ENCODE measurements around the gene DPP10.
"Not testable (repeated sequence)": the region's sequence is repeated elsewhere in the genome, so short reads cannot be mapped to it uniquely, and the experiment has no call there.

Gene DPP10

DNA sequence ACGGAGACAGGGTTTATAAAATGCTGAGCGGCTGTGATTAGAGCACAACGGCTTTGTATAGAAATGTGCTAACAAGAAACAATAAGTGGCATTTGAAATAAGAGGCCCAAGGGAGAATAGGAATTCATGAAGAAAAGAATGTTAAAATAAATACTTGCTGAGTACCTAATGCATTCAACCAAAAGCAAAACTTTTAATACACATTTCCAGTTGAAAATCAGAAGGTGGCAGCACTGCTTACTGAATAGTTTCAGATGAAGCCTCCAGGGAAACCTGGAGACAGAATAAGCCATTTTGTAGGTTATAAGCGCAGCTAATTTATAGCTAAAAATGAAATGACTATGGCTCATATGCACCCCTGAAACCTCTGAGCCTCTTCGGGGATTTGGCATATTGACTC lies 286.6 kb downstream of the DPP10 start:
- DNase-seq = no peak

DNA sequence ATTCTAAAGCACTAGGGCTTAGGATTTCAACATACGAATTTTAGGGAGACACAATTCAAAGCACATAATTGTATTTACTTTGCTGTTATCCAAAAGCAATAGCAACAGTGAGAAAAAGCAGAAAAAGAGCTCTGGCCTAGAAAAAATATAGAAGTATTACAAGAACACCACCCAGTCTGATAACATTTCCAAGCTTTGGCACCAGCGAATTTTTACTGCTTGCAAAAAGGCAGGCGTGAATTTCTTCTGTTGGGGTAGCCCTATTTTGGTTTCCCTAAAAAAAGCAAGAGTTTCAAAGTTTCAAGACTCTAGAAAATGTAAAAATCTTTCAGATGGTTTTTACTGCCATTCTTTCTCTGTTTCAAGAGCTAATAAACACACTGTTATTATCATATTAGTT lies 292.7 kb downstream of the DPP10 start:
- no peak for DNase-seq

DNA sequence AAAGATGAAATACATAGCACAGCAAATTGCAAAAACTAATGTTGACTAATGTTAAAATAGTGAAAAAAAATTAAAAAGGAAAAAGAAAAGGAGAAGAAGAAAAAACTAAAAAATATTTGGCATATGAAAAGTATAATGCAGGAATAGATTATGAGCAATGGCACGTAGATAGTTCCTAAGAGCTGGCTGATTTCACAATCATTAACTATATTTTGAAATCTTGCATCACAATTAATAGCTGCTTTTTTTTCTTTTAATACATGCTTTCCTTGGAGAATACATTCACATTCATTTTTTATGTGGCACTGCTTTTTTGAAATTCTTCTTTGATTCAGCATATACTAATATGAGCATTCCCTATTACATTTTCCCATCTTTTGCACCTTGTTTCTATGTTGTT lies 299.8 kb downstream of the DPP10 start:
- DNase-seq = no peak

DNA sequence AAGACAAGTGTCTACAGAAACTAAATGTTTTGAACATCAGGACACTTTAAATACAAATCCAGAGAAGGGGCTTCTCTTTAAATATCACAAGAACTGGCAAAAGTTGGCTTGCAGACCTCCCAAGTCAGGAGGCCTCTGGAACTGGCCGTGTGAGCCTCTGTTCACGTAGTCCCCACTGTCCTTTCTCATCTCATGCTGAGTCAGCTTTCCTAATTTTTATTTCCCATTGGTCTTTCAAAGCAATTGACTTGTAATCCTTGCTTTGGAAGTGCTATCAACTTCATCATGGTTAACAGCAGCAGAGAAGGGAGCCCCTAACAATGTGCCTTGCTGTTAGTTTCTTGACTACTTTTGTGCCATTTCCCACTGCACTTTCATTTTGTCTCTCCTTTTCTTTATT lies 303.3 kb downstream of the DPP10 start:
- no peak for DNase-seq

DNA sequence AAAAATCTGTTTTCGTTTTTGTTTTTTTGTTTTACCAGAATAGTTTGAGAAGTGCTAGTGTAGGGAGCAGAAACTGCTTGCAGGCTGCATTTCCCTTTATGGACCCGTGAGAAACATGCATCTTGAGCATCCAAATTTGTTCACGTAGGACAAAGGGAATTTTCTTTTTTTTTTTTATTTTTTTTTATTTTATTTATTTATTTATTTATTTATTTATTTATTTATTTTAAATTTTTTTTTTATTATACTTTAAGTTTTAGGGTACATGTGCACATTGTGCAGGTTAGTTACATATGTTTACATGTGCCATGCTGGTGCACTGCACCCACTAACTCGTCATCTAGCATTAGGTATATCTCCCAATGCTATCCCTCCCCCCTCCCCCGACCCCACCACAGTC lies 305.7 kb downstream of the DPP10 start:
- not testable (repeated sequence) for DNase-seq

DNA sequence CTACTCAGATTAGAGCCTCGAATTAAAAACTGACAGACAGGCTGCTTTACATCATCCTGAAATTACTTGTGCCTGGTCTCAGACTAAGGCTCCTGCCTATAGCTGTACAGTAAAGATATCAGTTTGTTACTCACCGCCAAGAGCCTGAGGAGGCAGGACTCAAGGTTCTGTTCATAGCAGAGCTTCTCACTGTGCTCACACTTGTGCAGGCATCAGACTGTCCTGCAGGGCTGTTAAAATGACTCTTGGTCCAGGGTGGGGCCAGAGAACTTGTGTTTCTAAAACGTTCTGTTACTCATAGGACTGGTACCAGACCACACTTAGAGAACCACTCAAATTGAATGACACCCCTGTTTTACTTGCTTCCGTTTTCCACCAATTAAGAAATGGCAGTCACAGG lies 310.0 kb downstream of the DPP10 start:
- no peak for DNase-seq

DNA sequence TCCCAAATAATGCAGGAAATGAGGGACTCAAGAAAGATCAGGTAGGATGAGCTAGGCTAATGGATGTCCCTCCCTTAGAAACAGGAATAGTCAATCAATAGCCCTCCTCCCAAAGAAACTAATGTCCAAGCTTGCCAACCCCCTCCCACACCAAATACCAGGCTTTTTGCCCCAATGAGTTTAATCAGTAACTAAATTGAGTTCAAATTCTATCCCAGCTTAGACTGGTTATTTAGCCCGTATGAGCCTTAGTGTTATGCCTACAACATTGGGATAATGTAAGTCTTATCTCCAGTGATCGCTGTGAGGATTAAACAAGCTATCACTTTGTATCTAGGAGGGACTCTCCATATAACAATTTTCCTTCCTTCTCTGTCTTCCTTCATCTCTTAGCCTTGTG lies 310.7 kb downstream of the DPP10 start:
- no peak for DNase-seq

DNA sequence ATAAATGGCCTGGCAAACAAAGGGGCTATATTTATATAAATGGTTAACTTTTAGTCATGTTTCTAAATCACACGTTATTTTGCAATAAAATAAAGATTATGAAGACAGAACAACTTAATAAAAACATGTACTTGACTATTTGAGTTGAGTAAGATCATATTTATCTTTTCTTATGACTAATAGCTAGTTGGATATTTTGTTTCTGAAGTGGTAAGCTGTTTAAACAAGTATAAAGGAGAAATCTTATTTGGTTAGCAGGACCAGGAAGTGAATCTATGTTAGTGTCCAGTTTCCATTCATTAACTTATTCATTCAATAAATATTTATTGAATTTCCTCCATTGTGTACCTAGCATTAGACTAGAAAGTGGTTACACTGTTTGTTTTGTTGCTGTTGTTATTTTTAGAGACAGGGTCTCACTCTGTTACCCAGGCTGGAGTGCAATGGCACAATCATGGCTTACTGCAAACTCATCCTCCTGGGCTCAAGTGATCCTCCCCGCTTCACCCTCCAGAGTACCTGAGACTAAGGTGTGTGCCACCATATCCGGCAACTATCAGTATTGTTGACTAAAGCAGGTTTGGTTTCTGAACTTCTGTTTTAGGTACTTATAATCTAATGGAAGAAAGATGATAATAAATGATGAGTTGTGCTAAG lies 312.6 kb downstream of the DPP10 start:
- DNase-seq = no peak

DNA sequence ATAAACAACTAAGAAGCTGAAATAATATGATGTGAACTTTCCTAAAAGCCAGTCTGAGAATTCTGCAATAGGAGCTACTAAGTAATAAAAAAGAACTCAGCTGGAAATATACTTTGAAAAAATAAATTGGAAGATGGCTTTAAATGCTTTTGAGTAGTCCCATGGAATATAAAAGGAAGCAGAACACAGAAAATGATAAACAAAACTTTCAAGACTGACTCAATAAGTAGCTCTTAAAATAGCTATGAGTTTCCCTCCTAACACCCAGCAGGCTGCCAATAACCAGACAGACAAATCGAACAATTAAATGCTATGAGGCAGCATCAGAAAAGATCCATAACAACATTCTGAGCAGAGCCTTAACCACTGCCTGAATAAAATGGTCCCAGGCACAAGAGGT lies 319.9 kb downstream of the DPP10 start:
- DNase-seq = no peak

DNA sequence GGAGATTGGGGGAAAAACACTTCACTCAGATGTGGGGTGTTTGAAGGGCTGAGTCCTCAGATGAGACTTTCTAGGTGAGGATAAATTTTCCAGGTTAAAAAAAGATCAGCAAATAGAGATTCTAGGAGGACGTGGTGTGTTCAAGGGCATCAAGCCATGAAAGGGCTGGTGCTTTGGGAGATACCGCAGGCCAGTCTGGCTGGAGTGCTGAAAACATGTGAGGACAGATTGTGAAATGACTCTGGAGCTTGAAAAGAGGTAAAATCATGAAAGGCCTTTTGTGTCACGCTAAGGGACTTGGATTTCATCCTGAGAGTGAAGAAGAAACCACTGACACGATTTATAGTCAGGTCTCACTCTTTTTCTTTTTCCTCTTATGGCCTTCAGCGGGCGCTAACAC lies 320.5 kb downstream of the DPP10 start:
- no peak for DNase-seq

DNA sequence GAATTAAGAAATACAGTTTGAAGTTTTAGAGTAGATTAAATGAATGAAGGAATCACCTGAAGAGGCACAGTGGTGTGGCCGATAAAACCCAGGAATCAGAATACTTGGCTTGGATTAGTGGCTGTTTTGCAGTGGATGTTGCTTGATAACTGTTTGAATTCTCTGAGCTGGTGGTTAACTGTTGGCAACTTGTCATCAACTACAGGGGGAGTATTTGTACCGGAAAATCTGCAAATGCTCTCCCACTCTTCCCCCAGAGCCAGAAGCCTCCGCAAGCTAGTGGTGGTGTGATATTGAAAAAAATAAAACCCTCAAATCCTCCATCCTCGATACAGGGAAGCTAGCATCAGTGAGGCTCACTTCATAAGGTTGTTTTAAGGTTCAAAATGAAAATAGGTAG lies 326.7 kb downstream of the DPP10 start:
- DNase-seq = no peak

DNA sequence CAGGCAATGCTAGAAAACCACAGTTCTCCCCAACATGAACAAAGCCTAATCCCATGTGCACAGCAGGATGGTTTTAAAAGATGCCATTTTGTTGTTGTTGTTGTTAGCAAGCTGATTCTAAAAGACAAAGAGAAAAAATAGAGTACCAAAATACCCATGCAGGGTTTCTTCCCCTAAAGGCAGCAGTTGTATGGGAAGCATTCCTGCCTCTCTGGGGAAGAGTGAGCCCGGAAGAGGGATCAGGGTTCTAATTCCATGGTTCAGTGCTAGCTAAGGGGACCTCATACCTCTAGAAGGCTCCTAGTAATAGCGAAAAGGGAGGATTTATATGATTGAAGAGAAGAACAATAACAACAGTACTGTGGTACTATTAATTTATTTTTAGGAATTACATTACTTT lies 327.6 kb downstream of the DPP10 start:
- DNase-seq = no peak

DNA sequence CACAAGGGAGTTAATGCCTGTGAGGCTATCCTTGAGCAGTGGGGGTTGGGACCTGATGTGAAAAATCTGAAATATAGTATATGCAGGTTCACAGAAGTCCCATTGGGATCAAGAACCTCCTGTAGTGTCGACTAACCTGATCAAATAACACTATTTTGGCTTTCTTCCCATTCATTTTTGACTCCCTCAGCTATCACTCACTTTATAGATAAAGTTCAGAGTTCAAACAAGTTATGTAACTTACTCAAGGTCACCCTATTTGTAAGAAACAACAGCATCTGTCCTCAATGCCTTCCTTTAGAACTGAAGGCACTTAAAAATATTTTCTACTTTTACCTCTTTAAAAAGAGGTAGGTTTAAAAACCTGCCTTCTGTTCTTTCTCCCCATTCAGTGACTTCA lies 341.6 kb downstream of the DPP10 start:
- no peak for DNase-seq

DNA sequence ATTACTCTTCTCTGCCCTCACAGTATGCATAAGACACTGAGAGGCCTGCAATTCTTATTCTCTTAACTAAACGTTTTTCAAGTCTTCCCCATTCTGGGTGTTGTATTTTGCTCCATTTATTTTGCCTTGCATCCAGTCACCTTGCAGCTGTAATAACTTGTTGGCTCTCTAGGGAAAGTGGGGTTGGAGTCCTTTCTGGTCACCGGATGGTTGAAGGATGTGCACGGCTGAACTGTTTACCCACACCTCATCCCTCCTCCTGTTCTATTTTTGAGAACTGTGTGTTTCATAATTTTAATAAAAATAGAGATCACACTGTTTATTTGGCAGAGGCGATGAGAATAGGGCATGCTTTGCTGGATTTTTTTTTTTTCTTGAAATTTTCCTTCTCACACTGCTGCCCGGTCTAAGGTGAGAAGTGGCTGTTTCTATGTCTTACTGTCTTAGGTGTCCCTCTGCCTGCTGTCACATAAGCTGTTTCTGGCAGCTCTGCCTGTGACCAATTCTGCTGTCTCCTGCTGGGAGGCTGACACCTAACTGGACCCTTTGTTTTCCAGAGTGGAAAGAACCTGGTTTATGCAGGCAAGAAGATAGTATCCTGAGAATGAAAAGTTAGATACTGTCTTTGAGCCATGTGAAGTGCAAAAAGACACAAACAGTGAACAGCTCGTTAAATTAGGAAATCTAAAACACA lies 342.6 kb downstream of the DPP10 start:
- DNase-seq = no peak

DNA sequence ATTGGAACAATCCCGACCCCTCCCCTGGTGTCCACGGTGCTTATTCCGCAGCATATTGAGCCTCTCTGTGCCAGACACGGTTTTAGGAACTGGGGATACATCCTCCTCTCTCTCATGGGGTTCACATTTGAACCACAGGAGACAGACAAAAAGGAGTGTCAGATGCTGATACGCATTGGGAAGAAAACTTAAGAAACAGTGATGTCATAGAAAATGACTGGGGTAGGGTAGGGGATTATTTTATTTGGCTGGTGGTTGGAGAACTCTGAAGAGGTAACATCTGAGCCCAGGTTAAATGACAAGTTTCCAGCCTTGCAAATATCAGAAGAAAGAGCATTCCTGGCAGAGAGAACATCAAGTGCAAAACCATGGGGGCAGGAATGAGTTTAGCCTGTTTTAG lies 344.5 kb downstream of the DPP10 start:
- no peak for DNase-seq

DNA sequence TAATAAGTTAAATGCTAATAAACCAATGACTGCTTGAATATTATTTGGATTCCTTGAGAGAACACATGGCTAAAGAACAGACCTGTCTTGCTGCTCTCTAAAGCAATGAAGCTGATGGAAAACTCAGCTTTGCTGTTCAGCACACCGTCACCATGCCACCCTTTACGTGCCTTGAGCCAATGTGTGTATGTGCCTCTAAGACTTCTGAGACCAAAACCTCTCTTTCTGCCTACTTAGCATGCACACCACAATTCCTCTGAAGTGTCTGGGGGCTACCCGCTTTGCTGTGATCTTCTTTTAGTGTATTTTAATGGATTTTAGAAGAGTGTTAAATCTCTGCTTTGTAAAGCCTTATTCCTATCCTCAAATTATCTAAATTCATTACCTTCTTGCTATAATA lies 345.0 kb downstream of the DPP10 start:
- DNase-seq = no peak

DNA sequence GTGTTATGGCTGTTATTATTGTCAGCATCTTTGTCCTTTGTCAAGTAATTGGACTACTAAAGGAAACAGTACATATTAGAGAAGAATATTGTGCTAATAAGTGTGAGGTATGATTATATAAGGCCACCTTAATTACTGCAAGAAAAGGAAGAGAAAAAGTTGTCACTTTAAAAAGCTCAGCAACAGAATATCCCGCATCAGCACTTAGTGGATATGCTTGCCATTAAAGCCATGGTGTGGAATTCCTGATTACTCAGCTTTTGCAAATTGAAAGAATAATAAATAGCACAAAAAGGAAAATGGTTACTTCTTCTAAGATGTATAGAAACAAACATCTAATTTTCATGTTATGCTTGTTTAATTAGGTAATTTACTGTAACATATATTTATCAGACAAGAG lies 347.5 kb downstream of the DPP10 start:
- no peak for DNase-seq

DNA sequence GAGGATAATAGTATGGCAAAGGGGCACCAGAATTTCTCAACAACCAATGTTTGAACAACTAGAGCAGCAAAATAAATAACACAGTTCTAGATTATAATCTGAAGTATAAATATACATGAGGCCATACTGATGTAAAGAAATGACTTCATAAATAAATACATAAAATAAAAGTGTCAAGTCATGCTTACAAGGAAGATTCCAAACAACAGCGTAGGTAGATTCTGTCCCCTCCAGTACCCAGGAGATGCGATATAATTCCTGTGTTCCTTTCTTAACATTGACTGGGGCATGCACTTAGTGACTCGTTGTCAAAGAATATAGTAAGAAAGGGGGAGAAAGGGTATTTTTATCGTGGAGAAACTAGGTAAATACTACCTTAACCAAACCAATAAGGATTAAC lies 355.1 kb downstream of the DPP10 start:
- DNase-seq = no peak

DNA sequence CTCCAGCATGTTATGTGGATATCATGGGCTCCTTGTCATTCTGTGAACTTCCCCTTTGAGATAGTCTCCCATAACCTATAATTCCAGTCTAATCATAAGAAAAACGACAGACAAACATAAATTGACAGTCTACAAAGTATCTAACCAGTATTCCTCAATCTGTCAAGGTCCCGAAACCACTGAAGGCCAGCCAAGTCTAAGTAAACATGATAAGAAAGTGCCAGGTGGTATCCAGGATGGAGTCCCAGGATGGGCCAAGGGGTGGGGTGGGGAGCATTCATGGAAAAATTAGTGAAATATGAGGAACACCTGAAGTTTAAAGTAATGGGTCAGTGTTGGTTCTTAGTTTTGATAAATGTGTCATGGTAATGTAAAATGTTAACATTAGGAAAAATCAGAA lies 355.5 kb downstream of the DPP10 start:
- no peak for DNase-seq

DNA sequence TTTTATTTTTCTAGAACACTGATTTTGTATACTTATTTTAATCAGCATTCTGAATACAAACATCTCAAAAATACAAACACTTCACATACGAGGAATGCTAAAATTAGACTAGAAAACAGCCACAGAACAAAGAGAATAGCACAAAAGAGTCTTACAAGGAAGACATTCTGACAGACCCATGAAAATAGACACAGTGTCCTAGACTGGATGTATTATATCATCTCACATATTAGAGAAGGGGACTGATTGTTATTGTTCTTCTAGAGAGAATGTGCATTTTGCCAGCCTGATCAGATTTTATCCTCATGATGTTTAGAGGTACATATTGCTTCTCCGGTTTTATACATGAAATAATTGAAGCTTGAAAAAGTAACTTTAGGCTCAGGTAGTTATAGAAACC lies 357.9 kb downstream of the DPP10 start:
- no peak for DNase-seq

DNA sequence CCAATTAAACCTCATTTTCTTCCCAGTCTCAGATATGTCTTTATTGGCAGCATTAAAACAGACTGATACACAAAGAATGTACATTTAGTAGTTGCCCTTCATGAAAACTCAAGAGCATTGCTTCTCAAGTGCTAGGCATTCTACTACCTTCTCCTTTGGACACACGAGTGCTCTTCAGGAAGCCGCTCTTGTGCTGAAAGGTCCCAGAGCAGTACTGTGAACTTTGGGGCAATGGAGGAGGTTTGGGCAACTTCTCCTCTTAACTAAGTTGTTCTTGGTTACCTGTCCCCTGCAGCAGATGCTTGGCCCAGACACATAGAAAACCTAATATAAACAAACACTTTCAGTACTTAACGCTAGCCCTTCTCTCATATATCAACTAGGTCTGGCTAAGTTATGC lies 362.8 kb downstream of the DPP10 start:
- DNase-seq = no peak

DNA sequence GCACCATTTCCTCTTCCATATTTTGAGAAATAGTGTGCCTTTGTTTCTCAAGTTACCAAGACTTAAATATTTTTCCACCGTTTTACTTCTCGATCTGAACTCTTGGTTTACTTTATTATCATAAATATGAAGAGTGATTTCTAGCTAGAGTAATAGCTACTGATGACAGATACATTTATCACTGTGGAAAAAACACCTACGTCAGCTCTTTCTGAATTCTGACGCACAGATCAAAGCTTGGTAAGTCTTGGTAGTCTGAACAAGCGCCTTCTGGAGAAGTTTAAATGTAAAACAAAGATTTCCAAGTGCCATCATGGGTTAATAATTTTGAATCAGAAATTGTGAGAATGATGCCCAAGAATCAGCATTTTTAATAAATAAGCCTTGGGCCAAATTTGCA lies 367.7 kb downstream of the DPP10 start:
- DNase-seq = no peak

DNA sequence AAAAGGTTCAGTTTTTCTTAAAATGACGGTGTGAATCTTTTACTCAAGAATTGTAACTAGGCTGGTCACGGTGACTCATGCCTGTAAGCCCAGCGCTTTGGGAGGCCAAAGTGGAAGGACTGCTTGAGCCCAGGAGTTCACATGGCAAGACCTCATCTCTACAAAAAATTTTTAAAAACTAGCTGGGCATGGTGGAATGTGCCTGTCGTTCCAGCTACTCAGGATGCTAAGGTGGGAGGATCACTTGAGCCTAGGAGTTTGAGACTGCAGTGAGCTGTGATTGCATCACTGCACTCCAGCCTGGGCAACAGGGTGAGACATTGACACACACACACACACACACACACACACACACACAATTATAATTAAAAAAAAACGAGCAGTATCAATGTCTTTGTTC lies 369.8 kb downstream of the DPP10 start:
- DNase-seq = no peak

DNA sequence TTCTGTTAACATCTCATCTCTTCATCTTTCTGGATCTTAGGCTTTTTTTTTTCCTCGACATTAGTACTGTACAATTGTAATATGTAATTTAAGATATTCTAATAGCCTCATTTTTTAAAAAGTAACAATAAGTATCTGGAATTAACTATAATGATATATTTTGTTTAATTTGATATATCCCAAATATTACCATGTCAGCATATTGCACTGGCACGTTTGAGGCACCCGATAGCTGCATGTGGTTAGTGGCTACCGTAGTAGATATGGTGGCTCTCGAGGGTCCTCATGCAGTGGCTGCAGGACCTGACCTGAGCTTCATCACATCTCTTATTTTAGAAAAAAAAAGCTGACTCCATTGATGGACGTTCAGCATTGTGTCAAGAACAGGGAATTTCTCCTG lies 371.9 kb downstream of the DPP10 start:
- no peak for DNase-seq

DNA sequence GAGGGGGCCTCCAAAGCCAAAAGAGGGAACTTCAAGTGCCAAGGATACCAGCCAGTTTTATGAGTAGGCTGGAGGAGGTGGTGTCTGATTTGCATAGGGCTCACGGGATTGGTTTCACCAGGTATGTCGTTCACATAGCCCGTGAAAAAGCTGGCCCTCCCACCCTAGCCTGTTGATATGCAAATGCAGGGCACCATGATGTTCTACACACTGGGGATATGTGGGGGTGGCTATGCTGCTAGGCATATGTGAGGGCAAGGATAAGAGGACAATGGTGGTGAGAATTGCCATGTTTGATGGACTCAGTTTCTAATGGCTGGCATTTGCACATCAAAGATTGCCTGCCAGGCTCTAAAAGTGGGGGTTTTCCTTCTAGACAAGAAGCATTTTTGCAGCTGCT lies 378.6 kb downstream of the DPP10 start:
- no peak for DNase-seq
